Measurements from ENCODE around the gene SLC45A3. TPM values are rescaled to one million over a fixed set of nuclear protein-coding genes. Genes with fewer than 3 reads are reported as not detected.

The SLC45A3 gene
- total and polyA plus RNA-seq, 2 donors (not counting 3 experiments of a cell fraction or from before 2014, with no cell fraction given) = 15.1 to 15.6 TPM

DNA sequence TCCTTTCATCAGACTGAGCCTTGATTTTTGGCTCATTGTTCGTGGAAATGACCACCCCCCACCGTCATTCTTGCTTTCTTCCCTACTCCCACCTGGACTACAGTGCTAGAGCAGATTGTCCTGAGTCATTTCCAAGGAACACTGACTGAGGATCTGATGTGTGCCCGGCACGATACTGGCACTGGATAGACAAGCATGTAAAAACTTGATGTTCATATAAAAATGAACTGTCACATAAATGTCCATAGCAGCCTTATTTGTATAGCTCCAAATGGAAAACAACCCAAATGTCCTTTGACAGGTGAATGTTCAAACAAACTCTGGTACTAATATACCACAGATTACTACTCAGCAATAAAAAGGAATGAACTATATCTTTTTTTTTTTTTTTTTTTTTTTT, 18.6 kb upstream of the SLC45A3 start:
- no peak overlapping the region for H3K4me2 ChIP-seq (ENCODE audit: insufficient read depth, low read length)
- no peak overlapping the region for H2AFZ ChIP-seq (ENCODE audit: low read depth, low read length)
- no peak for TF ChIP-seq GATA2 (IDR thresholded peaks at IDR 0.05; ENCODE audit: insufficient read depth, insufficient read length, low read depth, low read length)
- TF ChIP-seq, protein P1, sequence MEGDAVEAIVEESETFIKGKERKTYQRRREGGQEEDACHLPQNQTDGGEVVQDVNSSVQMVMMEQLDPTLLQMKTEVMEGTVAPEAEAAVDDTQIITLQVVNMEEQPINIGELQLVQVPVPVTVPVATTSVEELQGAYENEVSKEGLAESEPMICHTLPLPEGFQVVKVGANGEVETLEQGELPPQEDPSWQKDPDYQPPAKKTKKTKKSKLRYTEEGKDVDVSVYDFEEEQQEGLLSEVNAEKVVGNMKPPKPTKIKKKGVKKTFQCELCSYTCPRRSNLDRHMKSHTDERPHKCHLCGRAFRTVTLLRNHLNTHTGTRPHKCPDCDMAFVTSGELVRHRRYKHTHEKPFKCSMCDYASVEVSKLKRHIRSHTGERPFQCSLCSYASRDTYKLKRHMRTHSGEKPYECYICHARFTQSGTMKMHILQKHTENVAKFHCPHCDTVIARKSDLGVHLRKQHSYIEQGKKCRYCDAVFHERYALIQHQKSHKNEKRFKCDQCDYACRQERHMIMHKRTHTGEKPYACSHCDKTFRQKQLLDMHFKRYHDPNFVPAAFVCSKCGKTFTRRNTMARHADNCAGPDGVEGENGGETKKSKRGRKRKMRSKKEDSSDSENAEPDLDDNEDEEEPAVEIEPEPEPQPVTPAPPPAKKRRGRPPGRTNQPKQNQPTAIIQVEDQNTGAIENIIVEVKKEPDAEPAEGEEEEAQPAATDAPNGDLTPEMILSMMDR (IDR thresholded peaks at IDR 0.05; ENCODE audit: extremely low read depth in 1 of 2, insufficient read depth in 1 of 2, low read depth in 1 of 2, low read length in 2 of 2) = no peak
- TF ChIP-seq JUN (IDR thresholded peaks at IDR 0.05; ENCODE audit: borderline replicate concordance, insufficient read depth, insufficient read length, low read depth) = no peak
- no peak for TF ChIP-seq POLR2A (IDR thresholded peaks at IDR 0.05; ENCODE audit: low read depth, low read length)
- no peak for TF ChIP-seq EZH2 (IDR thresholded peaks at IDR 0.05; ENCODE audit: borderline replicate concordance, low read depth, low read length, severe bottlenecking)
- TF ChIP-seq FOS (IDR thresholded peaks at IDR 0.05; ENCODE audit: borderline replicate concordance, insufficient read depth, low read length) = no peak
- TF ChIP-seq MYC (IDR thresholded peaks at IDR 0.05; ENCODE audit: low read depth, low read length) = no peak
- TF ChIP-seq POLR2AphosphoS5 (IDR thresholded peaks at IDR 0.05; ENCODE audit: insufficient read depth, low read depth, low read length) = no peak
- TF ChIP-seq, protein P2, sequence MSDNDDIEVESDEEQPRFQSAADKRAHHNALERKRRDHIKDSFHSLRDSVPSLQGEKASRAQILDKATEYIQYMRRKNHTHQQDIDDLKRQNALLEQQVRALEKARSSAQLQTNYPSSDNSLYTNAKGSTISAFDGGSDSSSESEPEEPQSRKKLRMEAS (IDR thresholded peaks at IDR 0.05; ENCODE audit: insufficient read depth, insufficient read length) = no peak
- H3K79me2 ChIP-seq (ENCODE audit: control insufficient read depth, insufficient read depth, low read length) = no peaks in the 10 kb centered on the region
- H3K27me3 ChIP-seq (ENCODE audit: control insufficient read depth in 2 of 2, insufficient read depth in 2 of 2, low read length in 2 of 2) = no peaks in the 10 kb centered on the region
- no peaks in the 10 kb centered on the region for H4K20me1 ChIP-seq (replicated peaks; ENCODE audit: control insufficient read depth, extremely low read depth, insufficient read depth, low read length)
- intact Hi-C loops (cut with micrococcal nuclease) = no loop called here
- no peak for FAIRE-seq
- no peaks in the 10 kb centered on the region for H3K9me3 ChIP-seq (replicated peaks; ENCODE audit: control insufficient read depth, insufficient read depth, low read length)
- H3K36me3 ChIP-seq (ENCODE audit: control insufficient read depth in 2 of 2, extremely low read depth in 1 of 2, insufficient read depth in 2 of 2, low read length in 2 of 2) = no peaks in the 10 kb centered on the region
- no TSS peak for BruUV-seq (replicated peaks)
- ChIA-PET CTCF (interaction anchor here (1.0 to 2.0 kb wide), 3 partner anchors 10 to 40 kb away, joined by 3 to 4 read pairs (median 4); no protein-coding TSS in a partner anchor), POLR2A (interaction anchor here (0.7 kb wide), 1 partner anchor 156 kb away, joined by 5 read pairs; no protein-coding TSS in a partner anchor)
- no peak overlapping the region for H3K27ac ChIP-seq (ENCODE audit: insufficient read depth, low read depth, low read length)
- no peak overlapping the region for H3K9ac ChIP-seq (replicated peaks; ENCODE audit: extremely low read depth, insufficient read depth, low read length)
- dilution Hi-C loops (cut with MboI; ENCODE audit: extremely low pct_ligation_motif_present, low sequenced_read_pairs) = no loop called here
- no peak overlapping the region for H3K4me3 ChIP-seq (replicated peaks in 1 of 3; ENCODE audit: insufficient read depth in 1 of 3, low read depth in 1 of 3, low read length in 3 of 3)
- no peaks in the 10 kb centered on the region for H3K9me1 ChIP-seq (replicated peaks; ENCODE audit: control insufficient read depth, extremely low read depth, insufficient read depth, low read length)
- no peak for DNase-seq (ENCODE audit: low read depth, low spot score)
- H3K4me1 ChIP-seq (ENCODE audit: control insufficient read depth, extremely low read depth, insufficient read depth, low read length) = peaks cover 16% of the 10 kb centered on the region

Measured in endothelial cell of umbilical vein (primary cell).